HG03060 (cell line): ENCODE measurements around the gene ACTR3C.

Experiments used
- ATAC-seq: cut with Tn5 transposase; IDR thresholded peaks from one replicate; pipeline ENCODE4 v1.9.1; 2021; ENCODE audit warnings: low read depth, moderate number of reproducible peaks; ENCODE audit not compliant: unreplicated experiment

Gene ACTR3C

GRCh38 chr7:150337179-150337578 is 13.8 kb upstream of the ACTR3C start:
- ATAC-seq = no peak

DNA sequence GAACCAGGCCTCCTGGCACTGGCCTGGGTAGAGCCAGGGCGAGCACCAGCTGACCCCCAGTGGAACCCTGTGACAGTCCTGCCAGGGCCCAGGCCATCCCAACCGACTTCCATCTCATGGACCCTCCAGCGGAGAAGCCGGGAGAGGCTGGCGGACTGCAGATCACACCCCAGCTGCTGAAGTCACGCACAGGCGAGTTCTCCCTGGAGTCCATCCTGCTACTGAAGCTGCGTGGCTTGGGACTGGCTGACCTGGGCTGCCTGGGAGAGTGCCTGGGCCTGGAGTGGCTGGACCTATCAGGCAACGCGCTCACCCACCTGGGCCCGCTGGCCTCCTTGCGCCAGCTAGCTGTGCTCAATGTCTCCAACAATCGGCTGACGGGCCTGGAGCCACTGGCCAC is 13.4 kb upstream of the ACTR3C start:
- no peak for ATAC-seq

GRCh38 chr7:150335774-150336112 is 12.4 kb upstream of the ACTR3C start:
- no peak for ATAC-seq

DNA sequence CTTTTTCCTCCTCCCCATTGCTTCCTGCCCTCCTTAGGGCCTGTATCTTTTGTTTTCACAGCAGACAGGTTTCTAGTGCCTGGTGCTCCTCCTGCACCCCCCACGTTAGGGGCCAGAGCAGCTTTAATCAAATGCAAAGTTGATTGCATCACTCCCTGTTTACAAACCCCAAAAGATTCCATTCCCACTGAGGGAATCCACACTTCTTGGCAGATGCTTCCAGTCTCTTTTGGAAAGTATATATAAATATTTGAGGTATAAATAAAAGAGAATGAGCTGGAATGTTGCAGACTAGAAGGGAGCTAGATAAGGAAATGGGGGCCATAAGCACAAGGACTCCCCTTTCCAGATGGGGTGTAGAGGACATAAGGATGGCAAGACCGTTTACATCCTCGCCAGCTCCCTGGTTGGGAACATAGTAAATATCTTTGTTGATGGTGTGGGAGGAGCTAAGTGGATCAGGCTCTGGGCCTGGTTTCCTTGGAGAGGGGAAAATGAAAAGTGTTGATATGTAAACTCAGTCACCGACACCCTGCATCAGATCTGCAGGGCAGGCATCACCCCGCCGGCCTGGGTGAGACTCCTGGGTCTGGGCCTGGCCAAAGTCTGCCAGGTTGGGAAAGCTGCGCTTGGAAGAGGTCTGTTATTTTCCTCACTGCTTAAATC is 11.9 kb upstream of the ACTR3C start:
- ATAC-seq = no peak

DNA sequence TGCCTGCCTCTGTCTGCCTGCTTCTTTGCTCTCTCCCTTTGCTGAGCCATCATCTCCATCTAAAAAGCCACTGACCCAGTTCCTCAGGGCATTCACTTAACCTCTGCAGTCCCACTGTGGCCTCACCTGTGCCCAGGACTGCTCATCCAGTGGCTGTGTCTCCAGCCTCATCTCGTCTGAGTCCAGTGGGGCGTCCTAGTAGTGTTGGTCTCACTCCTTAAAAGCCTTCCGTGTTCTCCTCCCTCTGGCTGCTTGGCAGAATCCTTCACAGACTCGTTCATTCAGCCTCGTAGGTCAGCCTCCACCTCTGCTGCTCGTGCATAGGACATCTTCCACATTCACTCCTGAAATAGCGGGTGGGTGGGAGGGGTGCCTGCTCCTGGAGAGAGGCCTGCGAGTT is 10.8 kb upstream of the ACTR3C start:
- no peak for ATAC-seq

DNA sequence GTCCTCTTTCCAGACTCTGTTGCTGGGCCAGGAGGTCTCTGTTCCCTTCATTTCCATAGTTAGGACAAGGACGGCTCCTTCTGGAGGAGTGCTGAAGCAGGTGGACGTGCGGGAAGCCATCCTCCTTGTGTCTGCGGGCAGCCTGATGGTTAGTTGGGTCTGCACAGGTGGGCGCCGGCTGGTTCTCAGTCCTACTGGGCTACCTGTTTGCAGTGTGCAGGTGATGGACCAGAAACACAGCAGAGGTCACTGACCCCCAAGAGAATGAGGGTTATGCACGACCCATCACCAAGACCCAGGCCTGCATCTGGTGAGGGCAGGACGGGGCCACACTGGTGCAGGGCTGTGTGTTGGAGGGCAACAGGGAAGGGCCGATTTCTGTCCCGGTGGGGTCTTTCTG is 10.3 kb upstream of the ACTR3C start:
- no peak for ATAC-seq

DNA sequence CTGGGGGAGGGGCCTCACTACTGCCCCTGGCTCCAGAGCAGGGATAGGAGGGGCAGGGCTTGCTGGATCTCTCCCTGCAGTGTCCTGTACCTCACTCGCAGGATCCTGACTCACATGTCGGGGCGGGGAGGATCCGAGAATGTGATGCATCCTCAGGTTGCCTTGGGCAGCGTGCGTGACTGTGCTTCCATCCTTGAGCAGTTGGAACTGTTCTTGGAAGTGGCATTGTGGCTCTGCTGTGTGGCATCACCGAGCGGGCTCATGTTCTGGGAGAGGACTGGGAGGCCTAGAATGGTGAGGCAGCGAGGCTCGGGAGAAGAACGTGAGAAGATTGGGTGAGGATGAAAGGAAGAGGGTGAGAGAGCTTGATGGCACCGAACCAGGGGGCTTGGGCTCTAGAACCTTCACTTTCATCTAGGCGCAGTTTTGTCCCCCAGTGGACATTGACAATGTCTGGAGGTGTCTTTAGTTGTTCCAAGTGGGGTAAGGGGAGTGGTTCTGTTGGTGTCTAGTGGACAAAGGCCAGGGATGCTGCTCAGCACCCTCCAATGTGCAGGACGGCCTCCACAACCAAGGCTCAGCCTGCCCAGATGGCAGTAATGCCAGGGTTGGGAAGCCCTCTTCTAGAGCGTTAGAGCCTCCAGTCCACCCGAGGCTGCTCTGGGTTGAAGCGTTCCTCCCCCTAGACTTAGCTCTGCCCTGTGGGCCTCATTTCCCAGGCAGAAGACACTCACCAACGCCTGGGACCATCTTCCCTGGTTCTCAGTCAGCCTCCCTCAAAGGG is 9.7 kb upstream of the ACTR3C start:
- ATAC-seq = no peak

DNA sequence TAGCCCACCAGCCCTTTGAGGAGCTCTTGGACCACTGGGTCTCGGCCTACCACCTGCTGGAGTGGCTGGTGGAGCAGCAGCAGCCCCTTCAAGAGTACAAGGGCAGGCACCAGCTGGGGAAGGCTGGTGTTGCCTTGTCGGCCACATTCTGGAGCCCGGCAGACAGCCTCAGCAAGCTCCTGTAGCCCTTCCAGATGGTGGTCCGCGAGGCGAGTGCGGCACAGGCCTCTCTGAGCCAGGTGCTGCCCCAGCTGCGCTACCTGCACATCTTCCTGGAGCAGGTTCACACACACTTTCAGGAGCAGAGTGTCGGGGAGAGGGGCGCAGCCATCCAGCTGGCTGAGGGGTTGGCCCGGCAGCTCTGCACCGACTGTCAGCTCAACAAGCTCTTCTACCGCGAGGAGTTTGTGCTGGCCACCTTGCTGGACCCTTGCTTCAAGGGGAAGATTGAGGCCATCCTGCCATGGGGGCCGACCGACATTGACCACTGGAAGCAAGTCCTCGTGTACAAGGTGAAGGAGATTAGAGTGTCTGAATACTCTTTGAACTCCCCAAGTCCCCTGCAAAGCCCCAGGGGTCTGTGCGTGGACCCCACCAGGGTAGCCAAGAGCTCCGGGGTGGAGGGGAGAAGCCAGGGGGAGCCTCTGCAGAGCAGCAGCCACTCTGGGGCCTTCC is 7.0 kb upstream of the ACTR3C start:
- no peak for ATAC-seq

DNA sequence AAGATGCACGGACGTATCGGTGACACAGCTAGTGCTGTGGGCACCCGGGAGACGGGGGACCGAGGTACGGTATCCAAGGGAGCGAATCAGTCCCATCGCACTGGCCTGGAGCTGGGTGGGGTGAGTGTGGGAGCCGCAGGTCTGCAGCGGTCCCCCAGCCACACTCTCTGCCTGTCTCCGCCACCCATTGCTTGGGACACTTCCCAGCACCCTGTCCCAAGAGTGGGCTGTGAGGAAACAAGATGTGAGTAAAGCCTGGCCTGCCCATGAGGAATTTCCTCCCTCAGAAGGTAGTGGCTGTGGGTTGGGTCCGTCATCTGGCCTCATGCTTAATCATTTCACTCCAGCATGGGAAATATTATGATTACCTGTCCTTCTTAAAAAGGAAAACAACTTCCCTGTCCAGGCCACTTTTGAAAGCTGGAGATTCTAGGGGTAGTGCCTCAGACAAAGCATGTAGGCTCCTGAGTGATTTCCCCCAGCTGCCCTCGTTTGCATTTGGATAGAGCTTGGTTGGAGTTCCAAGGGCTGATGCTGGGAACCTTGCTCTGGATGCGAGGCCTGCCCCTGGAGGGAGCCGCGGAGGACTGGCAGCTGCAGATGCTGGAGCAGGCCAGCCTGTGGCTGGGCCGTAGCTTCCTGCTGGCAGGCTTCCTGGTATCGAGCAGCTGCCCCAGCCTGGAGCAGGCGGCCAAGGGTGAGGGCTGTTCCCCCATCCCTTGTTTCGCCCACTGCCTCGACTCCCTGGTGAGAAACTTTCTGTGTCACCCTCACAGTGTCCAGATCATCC is 6.2 kb upstream of the ACTR3C start:
- ATAC-seq = no peak

GRCh38 chr7:150327308-150327707 is 4.0 kb upstream of the ACTR3C start:
- no peak for ATAC-seq

GRCh38 chr7:150326657-150327268 is 3.4 kb upstream of the ACTR3C start:
- no peak for ATAC-seq

DNA sequence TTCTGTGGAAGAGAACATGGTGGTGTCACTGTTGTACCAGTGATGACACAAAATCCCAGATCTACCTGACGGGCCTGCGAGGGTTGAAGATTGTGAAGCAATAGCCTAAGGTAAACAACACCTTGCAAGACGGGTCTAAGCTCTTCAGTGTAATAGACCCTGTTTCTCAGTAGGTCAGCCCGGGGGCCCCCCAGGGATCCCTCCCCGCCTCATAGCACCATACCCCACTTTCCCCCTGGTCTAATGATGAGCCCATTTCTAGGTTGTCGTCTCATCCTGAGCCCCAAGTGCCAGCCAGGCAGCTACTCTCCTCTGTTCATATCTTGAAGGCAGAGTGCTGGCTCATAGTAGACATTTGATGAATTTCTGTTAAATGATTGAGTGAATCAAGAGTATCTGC is 2.6 kb upstream of the ACTR3C start:
- no peak for ATAC-seq

DNA sequence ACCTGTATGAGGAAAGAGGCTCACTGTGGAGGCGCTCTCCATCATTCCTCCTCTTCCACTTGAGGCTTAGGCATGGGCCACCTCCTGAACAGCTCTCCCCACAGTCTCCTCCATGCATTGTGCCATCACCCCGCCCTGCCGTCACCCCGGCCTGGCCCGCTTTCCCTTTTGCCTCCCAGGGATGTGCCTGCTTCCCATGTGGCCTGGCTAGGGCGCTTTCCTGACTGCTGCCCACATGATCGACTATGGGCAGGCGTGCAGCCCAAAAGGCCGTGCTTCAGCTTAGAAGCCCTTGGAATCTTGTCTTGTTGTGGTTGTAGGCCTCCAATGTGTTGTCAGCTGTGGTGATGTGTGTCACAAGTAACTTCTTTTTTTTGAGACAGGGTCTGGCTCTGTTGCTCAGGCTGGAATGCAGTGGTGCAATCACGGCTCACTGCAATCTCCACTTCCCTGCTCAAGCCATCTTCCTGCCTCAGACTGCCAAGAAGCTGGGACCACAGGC is 1.8 kb upstream of the ACTR3C start:
- ATAC-seq = no peak

DNA sequence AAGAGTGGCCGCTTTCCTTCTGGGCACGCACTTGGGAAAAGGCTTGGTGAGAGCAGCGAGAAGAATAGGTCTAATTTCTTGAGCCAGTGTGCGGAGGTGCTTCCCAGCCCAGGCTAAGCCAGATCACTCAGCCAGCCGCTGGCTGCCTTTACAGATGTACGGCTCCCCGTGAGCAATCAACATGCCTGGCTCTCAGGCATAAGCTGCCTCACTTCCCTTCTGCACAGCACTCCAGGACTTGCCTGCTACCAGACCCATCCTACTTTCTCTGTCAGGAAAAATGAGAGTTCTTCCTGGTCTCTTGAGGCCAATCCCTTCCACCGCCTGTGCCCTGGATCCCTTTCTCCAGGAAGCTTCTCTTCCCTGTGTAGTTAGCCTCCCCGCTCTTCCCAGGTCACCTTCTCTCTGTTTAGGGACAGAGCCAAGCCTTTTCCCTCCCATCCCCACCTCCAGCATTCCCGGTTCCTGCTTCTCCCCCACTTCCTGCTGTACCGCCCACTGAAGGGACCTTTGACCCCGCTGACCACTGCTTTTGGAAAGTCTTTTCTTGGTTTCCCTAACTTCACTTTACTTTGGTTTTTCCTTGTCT is 1.1 kb upstream of the ACTR3C start:
- ATAC-seq = no peak

DNA sequence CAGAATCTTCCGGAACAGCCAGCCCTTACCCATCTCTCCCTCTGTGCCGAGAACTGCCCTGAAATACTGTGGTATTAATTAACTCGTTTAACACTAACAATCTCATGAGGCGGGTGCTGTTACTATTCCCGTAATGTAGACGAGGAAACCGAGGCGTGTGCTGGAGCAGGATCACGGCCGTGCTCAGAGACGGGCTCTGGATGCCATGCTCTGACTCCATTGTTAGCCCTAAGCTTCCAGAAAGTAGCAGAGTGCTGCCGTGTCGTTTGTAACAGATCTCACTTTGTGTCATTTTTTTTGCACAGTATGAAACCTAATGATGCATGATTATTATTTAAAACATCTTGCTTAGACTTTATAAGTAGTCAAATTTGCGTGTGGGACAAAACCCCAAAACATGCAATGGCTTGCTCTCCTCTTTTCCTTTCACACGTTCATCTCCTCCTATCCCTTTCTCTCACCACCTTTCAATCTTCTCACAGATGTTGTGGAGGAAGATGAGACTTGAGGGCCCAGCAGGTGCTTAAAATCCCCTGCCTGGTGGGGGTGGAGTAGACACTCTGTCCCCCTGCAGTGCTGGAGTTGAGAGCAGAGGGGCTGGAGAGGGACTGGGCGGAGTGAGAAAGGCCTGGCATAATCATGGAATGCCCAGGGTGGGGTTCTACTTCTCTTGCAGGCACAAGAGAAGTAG is 482 bp upstream of the ACTR3C start:
- no peak for ATAC-seq

DNA sequence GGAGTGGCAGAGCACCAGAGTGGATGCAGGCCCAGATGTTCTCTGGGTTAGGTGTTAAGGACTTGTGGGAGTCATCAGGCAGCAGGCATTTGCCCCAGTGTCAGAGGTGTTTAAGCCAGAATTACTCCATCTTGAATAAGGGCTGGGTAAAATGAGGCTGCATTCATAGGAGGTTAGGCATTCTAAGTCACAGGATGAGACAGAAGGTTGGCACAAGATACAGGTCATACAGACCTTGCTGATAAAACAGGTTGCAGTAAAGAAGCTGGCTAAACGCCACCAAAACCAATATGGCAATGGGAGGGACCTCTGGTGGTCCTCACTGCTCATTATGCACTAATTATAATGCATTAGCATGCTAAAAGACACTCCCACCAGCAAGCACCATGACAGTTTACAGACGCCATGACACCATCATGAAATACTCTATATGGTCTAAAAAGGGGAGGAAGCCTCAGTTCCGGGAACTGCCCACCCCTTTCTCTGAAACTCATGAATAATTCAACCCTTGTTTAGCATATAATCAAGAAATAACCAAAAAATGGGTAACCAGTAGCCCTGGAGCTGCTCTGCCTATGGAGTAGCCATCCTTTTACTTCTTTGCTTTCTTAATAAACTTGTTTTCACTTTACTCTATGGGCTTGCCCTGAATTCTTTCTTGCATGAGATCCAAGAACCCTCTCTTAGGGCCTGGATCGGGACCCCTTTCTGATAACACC is 1.1 kb downstream of the ACTR3C start:
- no peak for ATAC-seq

DNA sequence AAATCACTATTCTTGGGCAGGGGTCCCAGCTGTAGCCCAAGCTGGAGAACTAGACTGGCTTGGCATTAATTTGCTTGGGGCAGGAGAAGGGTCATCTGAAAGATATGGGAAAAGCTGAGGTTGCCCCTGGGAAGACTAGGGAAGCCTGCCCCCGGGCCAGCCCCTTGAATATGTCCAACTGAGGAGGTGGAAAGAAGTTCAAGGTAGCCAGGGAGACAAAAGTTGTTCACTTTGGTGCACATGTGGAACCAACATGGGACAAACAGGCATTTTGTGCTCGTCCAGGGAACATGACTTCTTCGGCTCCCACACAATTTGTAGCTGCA is 1.6 kb downstream of the ACTR3C start:
- ATAC-seq = no peak

GRCh38 chr7:150317748-150318444 is 5.4 kb downstream of the ACTR3C start:
- no peak for ATAC-seq
